ENCODE measurements around the gene IMMP2L. TPM values are rescaled to one million over a fixed set of nuclear protein-coding genes. Genes with fewer than 3 reads are reported as not detected.

IMMP2L gene
- total and polyA plus RNA-seq, 2 of the 8 experiments (the other 6 are each of a cell fraction or from before 2014, with no cell fraction given): 2.3 to 10.1 TPM

GRCh38 chr7:110827287-110827855 is 734.9 kb downstream of the IMMP2L start:
- Histone ChIP-seq H2BK15ac (ENCODE audit: low read length) (no peak overlapping the region), H3K23ac (ENCODE audit: insufficient read length) (no peak overlapping the region), H4K5ac (ENCODE audit: insufficient read length, low read depth, low read length) (no peak overlapping the region), H3K23me2 (ENCODE audit: low read depth, low read length) (no peaks in the 10 kb centered on the region), H2BK5ac (ENCODE audit: low read depth, low read length) (no peak overlapping the region), H3K27ac (ENCODE audit: low read depth, low read length) (no peak overlapping the region), H3K36me3 (ENCODE audit: control insufficient read depth in 2 of 4, insufficient read depth in 4 of 4, low read length in 3 of 4) (no peaks in the 10 kb centered on the region), H2BK120ac (replicated peaks; ENCODE audit: low read depth, low read length) (no peak overlapping the region), H3K14ac (ENCODE audit: insufficient read length) (no peak overlapping the region), H2AFZ (ENCODE audit: low read length) (no peak overlapping the region), H3K79me2 (ENCODE audit: control insufficient read depth in 1 of 2, insufficient read depth in 2 of 2, low read length in 2 of 2) (no peaks in the 10 kb centered on the region), H3K4me3 (ENCODE audit: extremely low read depth in 1 of 4, insufficient read depth in 2 of 4, low read depth in 3 of 4, low read length in 4 of 4) (no peak overlapping the region), H3K79me1 (ENCODE audit: low read depth, low read length) (no peaks in the 10 kb centered on the region), H3K4me1 (replicated peaks in 1 of 4; ENCODE audit: control insufficient read depth in 3 of 4, insufficient read depth in 4 of 4, low read length in 3 of 4) (no peaks in the 10 kb centered on the region), H3K4ac (replicated peaks; ENCODE audit: insufficient read length, low read depth, low read length) (no peak overlapping the region), H3K4me2 (ENCODE audit: insufficient read depth in 1 of 2, low read depth in 2 of 2, low read length in 2 of 2) (no peak overlapping the region), H4K20me1 (replicated peaks in 1 of 2; ENCODE audit: control insufficient read depth in 1 of 2, insufficient read depth in 2 of 2, low read length in 2 of 2) (no peaks in the 10 kb centered on the region), H4K91ac (replicated peaks; ENCODE audit: insufficient read length, low read length) (no peak overlapping the region), H4K8ac (ENCODE audit: extremely low read depth, insufficient read depth, low read length) (no peak overlapping the region), H3K56ac (replicated peaks; ENCODE audit: insufficient read length, low read depth, low read length) (no peak overlapping the region), H3K27me3 (replicated peaks in 1 of 4; ENCODE audit: control insufficient read depth in 3 of 4, extremely low read depth in 1 of 4, insufficient read depth in 3 of 4, low read length in 3 of 4) (no peaks in the 10 kb centered on the region), H3K18ac (ENCODE audit: extremely low read depth, low read length) (no peak overlapping the region), H3K9ac (replicated peaks in 1 of 4; ENCODE audit: extremely low read depth in 1 of 4, low read depth in 3 of 4, low read length in 3 of 4) (no peak overlapping the region), H3K9me3 (ENCODE audit: insufficient read depth in 2 of 2, low read depth in 1 of 2, low read length in 1 of 2) (no peaks in the 10 kb centered on the region), H2BK12ac (ENCODE audit: low read depth, low read length) (no peak overlapping the region), H2AK5ac (ENCODE audit: low read depth, low read length) (no peak overlapping the region), H2BK20ac (ENCODE audit: low read length) (no peak overlapping the region)
- DNase-seq (ENCODE audit: low read depth in 1 of 2, low spot score in 2 of 2): no peak
- POLR2A ChIA-PET (ENCODE audit: partially characterized antibody): no interaction called here
- CTCF ChIA-PET (ENCODE audit: partially characterized antibody): no interaction called here
- TF ChIP-seq E2F6 (IDR thresholded peaks at IDR 0.05) (no peak), MAX (IDR thresholded peaks at IDR 0.05) (no peak), CHD1 (IDR thresholded peaks at IDR 0.05; ENCODE audit: low read depth, low read length) (no peak), BRCA1 (IDR thresholded peaks at IDR 0.05; ENCODE audit: low read depth, low read length) (no peak), SUZ12 (IDR thresholded peaks at IDR 0.05; ENCODE audit: low read length) (no peak), CEBPB (IDR thresholded peaks at IDR 0.05; ENCODE audit: low read depth, low read length) (no peak)
- no peak for FAIRE-seq
- 86% methylated on average over 1 of the region's 1 CpG; no CpG with 5 or more reads in 1 of the 2 experiments for WGBS, 2 experiments (ENCODE audit: extremely low coverage in 1 of 2, insufficient coverage in 1 of 2, insufficient read length in 1 of 2, insufficient replicate concordance in 2 of 2, low coverage in 1 of 2, low lambda C conversion rate in 2 of 2, missing lambda C conversion rate in 1 of 2)

Data from H1 (cell line).